ENCODE measurements around the gene TTC33. TPM values are rescaled to one million over a fixed set of nuclear protein-coding genes. Genes with fewer than 3 reads are reported as not detected.

Gene TTC33
- total RNA-seq, 1 donor from 2014 or later, result 7.6 TPM

GRCh38 chr5:40556811-40557210 lies 198.9 kb downstream of the TTC33 start:
- TF ChIP-seq CTCF (conservative IDR thresholded peaks at IDR 0.05; ENCODE audit: low read depth, low read length), result no peak
- DNase-seq (ENCODE audit: low read depth), result no peak
- H3K4me3 ChIP-seq (ENCODE audit: low read depth, low read length), result no peak overlapping the region

- DNase-seq (ENCODE audit: low read depth), result no peak
- H3K4me3 ChIP-seq (ENCODE audit: low read depth, low read length), result no peak overlapping the region
- no peak for TF ChIP-seq CTCF (conservative IDR thresholded peaks at IDR 0.05; ENCODE audit: low read depth, low read length)
Measured at GRCh38 chr5:40555886-40556285, 199.9 kb downstream of the TTC33 start.

- no peak overlapping the region for H3K4me3 ChIP-seq (ENCODE audit: low read depth, low read length)
- no peak for TF ChIP-seq CTCF (conservative IDR thresholded peaks at IDR 0.05; ENCODE audit: low read depth, low read length)
- DNase-seq (ENCODE audit: low read depth), result no peak
Measured at GRCh38 chr5:40554813-40555212, 200.9 kb downstream of the TTC33 start.

GRCh38 chr5:40554054-40554453 lies 201.7 kb downstream of the TTC33 start:
- no peak overlapping the region for H3K4me3 ChIP-seq (ENCODE audit: low read depth, low read length)
- no peak for TF ChIP-seq CTCF (conservative IDR thresholded peaks at IDR 0.05; ENCODE audit: low read depth, low read length)
- no peak for DNase-seq (ENCODE audit: low read depth)

GRCh38 chr5:40552981-40553380 lies 202.8 kb downstream of the TTC33 start:
- no peak overlapping the region for H3K4me3 ChIP-seq (ENCODE audit: low read depth, low read length)
- DNase-seq (ENCODE audit: low read depth), result no peak
- no peak for TF ChIP-seq CTCF (conservative IDR thresholded peaks at IDR 0.05; ENCODE audit: low read depth, low read length)

GRCh38 chr5:40551496-40552491 lies 204.0 kb downstream of the TTC33 start:
- no peak for TF ChIP-seq CTCF (conservative IDR thresholded peaks at IDR 0.05; ENCODE audit: low read depth, low read length)
- H3K4me3 ChIP-seq (ENCODE audit: low read depth, low read length), result no peak overlapping the region
- DNase-seq (ENCODE audit: low read depth), result peak; percentile 60
